SK-N-MC (cell line): ENCODE measurements around the gene CYP17A1.

Experiments used
- DNase-seq: peaks from one replicate; pipeline ENCODE4 v3.0.0-alpha.2; 2011; ENCODE audit warnings: low read depth, low spot score
- H3K27ac ChIP-seq: fragments of 200-600 bp; sonication (generic); 2 replicates; pipeline ENCODE4 v1.5.1; 2016; ENCODE audit warnings: mixed run types
- H3K36me3 ChIP-seq: fragments of 200-600 bp; sonication (generic); 2 replicates; pipeline ENCODE4 v1.6.1; 2017; ENCODE audit warnings: antibody characterized with exemption, low read length, mixed read lengths; ENCODE audit not compliant: insufficient read depth
- H3K4me3 ChIP-seq: fragments of 200-600 bp; sonication (generic); 2 replicates; pipeline ENCODE4 v1.5.1; 2016
- H3K9ac ChIP-seq: fragments of 200-600 bp; sonication (generic); 2 replicates; pipeline ENCODE4 v1.8.0; 2017; ENCODE audit warnings: mixed run types, mixed read lengths; ENCODE audit not compliant: insufficient read length
- H3K9me3 ChIP-seq: fragments of 200-600 bp; sonication (generic); 2 replicates; pipeline ENCODE4 v1.6.1; 2017; ENCODE audit warnings: low read depth, mild to moderate bottlenecking, antibody characterized with exemption, low read length, moderate library complexity, mixed read lengths
- EZH2 ChIP-seq: fragments of 200-600 bp; sonication (generic); IDR thresholded peaks from one replicate; pipeline ENCODE4 v1.6.1; 2017; ENCODE audit warnings: antibody characterized with exemption
- FOXP2 ChIP-seq: optimal IDR thresholded peaks from 2 replicates; pipeline ENCODE3; 2011; ENCODE audit warnings: mild to moderate bottlenecking, moderate library complexity; ENCODE audit not compliant: insufficient read depth; ENCODE audit errors: extremely low read length, control extremely low read depth
- POLR2AphosphoS5 ChIP-seq: IDR thresholded peaks from 2 replicates; pipeline ENCODE4 v1.6.1; 2012; ENCODE audit warnings: mild to moderate bottlenecking, low read depth, low read length, borderline replicate concordance

CYP17A1 gene

GRCh38 chr10:102814453-102814871, 22.8 kb downstream of the CYP17A1 start:
- no peak overlapping the region for H3K27ac ChIP-seq
- no peak overlapping the region for H3K9ac ChIP-seq
- H3K36me3 ChIP-seq, result no peaks in the 10 kb centered on the region; the same call in 1 of the 2 replicates
- no peak overlapping the region for H3K4me3 ChIP-seq
- TF ChIP-seq FOXP2 (no peak), EZH2 (no peak), POLR2AphosphoS5 (no peak)
- DNase-seq, result no peak
- H3K9me3 ChIP-seq, result no peaks in the 10 kb centered on the region

GRCh38 chr10:102813734-102814452, 23.3 kb downstream of the CYP17A1 start:
- TF ChIP-seq EZH2 (no peak), POLR2AphosphoS5 (no peak), FOXP2 (no peak)
- H3K9ac ChIP-seq, result no peak overlapping the region
- H3K9me3 ChIP-seq, result no peaks in the 10 kb centered on the region
- H3K36me3 ChIP-seq, result no peaks in the 10 kb centered on the region; the same call in 1 of the 2 replicates
- no peak overlapping the region for H3K4me3 ChIP-seq
- no peak for DNase-seq
- H3K27ac ChIP-seq, result no peak overlapping the region

GRCh38 chr10:102813017-102813541, 24.1 kb downstream of the CYP17A1 start:
- Histone ChIP-seq H3K9ac (no peak overlapping the region), H3K4me3 (no peak overlapping the region), H3K36me3 (no peaks in the 10 kb centered on the region; the same call in 1 of the 2 replicates), H3K9me3 (no peaks in the 10 kb centered on the region), H3K27ac (no peak overlapping the region)
- DNase-seq, result no peak
- TF ChIP-seq FOXP2, result no peak
- no peak for TF ChIP-seq EZH2
- no peak for TF ChIP-seq POLR2AphosphoS5

- Histone ChIP-seq H3K9me3 (no peaks in the 10 kb centered on the region), H3K9ac (no peak overlapping the region), H3K36me3 (no peaks in the 10 kb centered on the region; the same call in 1 of the 2 replicates), H3K4me3 (no peak overlapping the region), H3K27ac (no peak overlapping the region)
- TF ChIP-seq POLR2AphosphoS5 (no peak), FOXP2 (no peak), EZH2 (no peak)
- no peak for DNase-seq
Measured at GRCh38 chr10:102812231-102812876, 24.9 kb downstream of the CYP17A1 start.

GRCh38 chr10:102811346-102811745, 25.9 kb downstream of the CYP17A1 start:
- H3K27ac ChIP-seq, result no peak overlapping the region
- H3K36me3 ChIP-seq, result no peaks in the 10 kb centered on the region; the same call in 1 of the 2 replicates
- H3K9me3 ChIP-seq, result no peaks in the 10 kb centered on the region
- DNase-seq, result no peak
- H3K4me3 ChIP-seq, result no peak overlapping the region
- TF ChIP-seq POLR2AphosphoS5, result no peak
- H3K9ac ChIP-seq, result no peak overlapping the region

GRCh38 chr10:102808380-102808779, 28.8 kb downstream of the CYP17A1 start:
- Histone ChIP-seq H3K27ac (no peak overlapping the region), H3K9ac (no peak overlapping the region), H3K4me3 (no peak overlapping the region), H3K36me3 (no peaks in the 10 kb centered on the region; the same call in 1 of the 2 replicates), H3K9me3 (no peaks in the 10 kb centered on the region)
- no peak for TF ChIP-seq POLR2AphosphoS5
- no peak for TF ChIP-seq FOXP2
- no peak for TF ChIP-seq EZH2
- DNase-seq, result no peak

- no peaks in the 10 kb centered on the region for H3K9me3 ChIP-seq
- no peaks in the 10 kb centered on the region; the same call in 1 of the 2 replicates for H3K36me3 ChIP-seq
- no peak overlapping the region for H3K27ac ChIP-seq
- no peak for DNase-seq
- no peak overlapping the region for H3K4me3 ChIP-seq
- H3K9ac ChIP-seq, result no peak overlapping the region
- TF ChIP-seq FOXP2 (no peak), POLR2AphosphoS5 (no peak), EZH2 (no peak)
Measured at GRCh38 chr10:102804382-102805055, 32.7 kb downstream of the CYP17A1 start.

GRCh38 chr10:102802920-102803534, 34.2 kb downstream of the CYP17A1 start:
- TF ChIP-seq POLR2AphosphoS5, result no peak
- TF ChIP-seq EZH2, result no peak
- no peak for TF ChIP-seq FOXP2
- H3K27ac ChIP-seq, result no peak overlapping the region
- H3K9ac ChIP-seq, result no peak overlapping the region
- no peak for DNase-seq
- no peak overlapping the region for H3K4me3 ChIP-seq
- H3K9me3 ChIP-seq, result no peaks in the 10 kb centered on the region
- no peaks in the 10 kb centered on the region; the same call in 1 of the 2 replicates for H3K36me3 ChIP-seq

GRCh38 chr10:102801978-102802377, 35.2 kb downstream of the CYP17A1 start:
- Histone ChIP-seq H3K36me3 (no peaks in the 10 kb centered on the region; the same call in 1 of the 2 replicates), H3K27ac (peak overlapping the region; percentile 9; the same call in 1 of the 2 replicates), H3K9me3 (no peaks in the 10 kb centered on the region), H3K9ac (no peak overlapping the region), H3K4me3 (no peak overlapping the region)
- no peak for DNase-seq
- TF ChIP-seq POLR2AphosphoS5, result no peak
- TF ChIP-seq FOXP2, result no peak
- no peak for TF ChIP-seq EZH2
